C1 segment of cervical spinal cord (tissue), 14 donors: ENCODE results near the gene SMARCB1.

Source experiments
- DNase-seq, 14 donors: peaks; one replicate each; lab custom pipeline; 2025; lab: John Stamatoyannopoulos, UW

Gene SMARCB1

DNA sequence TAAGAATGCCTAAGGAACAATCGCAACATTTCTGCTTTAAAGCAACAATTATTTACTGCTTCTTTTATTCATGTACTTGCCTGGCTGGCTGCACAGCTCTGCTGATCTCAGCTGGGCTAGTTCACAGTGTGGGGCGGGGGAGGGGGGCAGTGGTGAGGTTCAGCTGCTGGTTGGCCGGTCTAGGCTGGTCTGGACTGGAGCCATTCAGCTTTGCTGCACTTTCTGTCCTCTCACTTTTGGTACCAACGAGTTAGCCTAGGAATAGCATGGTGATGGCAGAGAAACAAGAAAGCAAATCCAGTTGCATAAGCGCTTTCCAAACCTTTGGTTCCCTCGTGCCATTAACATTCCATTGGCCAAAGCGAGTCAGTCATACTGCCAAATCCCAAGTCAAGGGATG lies 91.5 kb downstream of the SMARCB1 start:
- DNase-seq, result peak in 6 of 14 donors; percentile 9 to 67 (median 36)

- peak in 2 of 14 donors; percentile 5 to 38 for DNase-seq
These were observed 95.6 kb downstream of the SMARCB1 start for GRCh38 chr22:23882370-23882769.

GRCh38 chr22:23883658-23884057 lies 96.9 kb downstream of the SMARCB1 start:
- no peak for DNase-seq

DNA sequence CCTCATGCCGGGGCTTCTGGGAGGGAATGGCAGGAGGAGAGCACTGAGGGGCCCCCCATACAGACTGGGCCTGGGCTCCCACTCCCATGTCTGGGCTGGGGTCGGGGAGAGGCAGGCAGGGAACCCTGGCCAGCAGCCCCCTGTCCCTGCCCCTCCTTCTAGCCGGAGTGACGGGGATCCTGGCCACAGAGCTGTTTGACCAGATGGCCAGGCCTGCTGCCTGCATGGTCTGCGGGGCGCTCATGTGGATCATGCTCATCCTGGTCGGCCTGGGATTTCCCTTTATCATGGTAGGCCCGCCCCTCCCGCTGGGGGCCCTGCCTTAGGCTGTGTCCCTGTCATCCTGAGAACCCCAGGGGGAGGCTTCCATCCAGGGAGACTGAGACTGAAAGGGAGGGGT lies 97.4 kb downstream of the SMARCB1 start:
- DNase-seq, result peak in 1 of 14 donors; percentile 53
